Measurements from ENCODE around the gene COL26A1. TPM values are rescaled to one million over a fixed set of nuclear protein-coding genes. Genes with fewer than 3 reads are reported as not detected.
"Not testable (repeated sequence)": the region's sequence is repeated elsewhere in the genome, so short reads cannot be mapped to it uniquely, and the experiment has no call there.

Gene COL26A1
- total RNA-seq, 3 donors from 2014 or later, result not detected

DNA sequence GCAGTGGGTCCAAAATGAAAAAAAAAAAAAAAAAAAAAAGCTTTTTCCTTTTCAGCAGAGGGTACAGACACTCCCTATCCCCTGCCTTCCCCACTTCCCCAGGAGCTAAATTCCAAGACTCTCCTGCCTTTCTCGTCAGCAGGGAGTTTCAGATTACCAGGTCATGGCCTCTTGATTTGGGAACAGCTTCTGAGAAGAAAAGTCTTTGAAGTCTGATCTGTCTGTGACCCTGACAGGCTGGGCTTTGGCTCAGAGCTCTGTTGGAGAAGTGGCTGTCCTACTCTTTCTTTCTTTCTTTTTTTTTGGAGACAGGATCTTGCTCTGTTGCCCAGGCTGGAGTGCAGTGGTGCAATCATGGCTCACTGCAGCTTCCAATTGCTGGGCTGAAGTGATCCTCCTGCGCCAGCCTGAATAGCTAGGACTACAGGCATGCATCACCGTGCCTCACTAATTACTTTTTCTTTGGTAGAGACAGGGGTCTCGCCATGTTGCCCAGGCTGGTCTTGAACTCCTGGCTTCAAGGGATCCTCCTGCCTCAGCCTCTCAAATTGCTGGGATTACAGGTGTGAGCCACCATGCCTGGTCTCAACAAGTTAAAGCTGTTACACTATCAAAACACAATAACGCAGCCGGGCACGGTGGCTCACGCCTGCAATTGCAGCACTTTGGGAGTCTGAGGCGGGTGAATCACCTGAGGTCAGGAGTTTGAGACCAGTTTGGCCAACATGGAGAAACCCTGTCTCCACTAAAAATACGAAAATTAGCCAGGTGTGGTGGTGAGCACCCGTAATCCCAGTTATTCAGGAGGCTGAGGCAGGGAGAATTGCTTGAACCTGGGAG, 59.9 kb downstream of the COL26A1 start:
- ATAC-seq (no peak), DNase-seq (no peak)
- intact Hi-C loops (cut with DNase I, micrococcal nuclease), result no loop called here
- TF ChIP-seq, protein P1, sequence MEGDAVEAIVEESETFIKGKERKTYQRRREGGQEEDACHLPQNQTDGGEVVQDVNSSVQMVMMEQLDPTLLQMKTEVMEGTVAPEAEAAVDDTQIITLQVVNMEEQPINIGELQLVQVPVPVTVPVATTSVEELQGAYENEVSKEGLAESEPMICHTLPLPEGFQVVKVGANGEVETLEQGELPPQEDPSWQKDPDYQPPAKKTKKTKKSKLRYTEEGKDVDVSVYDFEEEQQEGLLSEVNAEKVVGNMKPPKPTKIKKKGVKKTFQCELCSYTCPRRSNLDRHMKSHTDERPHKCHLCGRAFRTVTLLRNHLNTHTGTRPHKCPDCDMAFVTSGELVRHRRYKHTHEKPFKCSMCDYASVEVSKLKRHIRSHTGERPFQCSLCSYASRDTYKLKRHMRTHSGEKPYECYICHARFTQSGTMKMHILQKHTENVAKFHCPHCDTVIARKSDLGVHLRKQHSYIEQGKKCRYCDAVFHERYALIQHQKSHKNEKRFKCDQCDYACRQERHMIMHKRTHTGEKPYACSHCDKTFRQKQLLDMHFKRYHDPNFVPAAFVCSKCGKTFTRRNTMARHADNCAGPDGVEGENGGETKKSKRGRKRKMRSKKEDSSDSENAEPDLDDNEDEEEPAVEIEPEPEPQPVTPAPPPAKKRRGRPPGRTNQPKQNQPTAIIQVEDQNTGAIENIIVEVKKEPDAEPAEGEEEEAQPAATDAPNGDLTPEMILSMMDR (IDR thresholded peaks at IDR 0.05), result no peak
- H3K4me1 ChIP-seq (ENCODE audit: low read depth), result no peaks in the 10 kb centered on the region
- H3K36me3 ChIP-seq (ENCODE audit: low read depth), result no peaks in the 10 kb centered on the region
- H3K9me3 ChIP-seq, result no peaks in the 10 kb centered on the region
- H3K4me3 ChIP-seq, result no peak overlapping the region

DNA sequence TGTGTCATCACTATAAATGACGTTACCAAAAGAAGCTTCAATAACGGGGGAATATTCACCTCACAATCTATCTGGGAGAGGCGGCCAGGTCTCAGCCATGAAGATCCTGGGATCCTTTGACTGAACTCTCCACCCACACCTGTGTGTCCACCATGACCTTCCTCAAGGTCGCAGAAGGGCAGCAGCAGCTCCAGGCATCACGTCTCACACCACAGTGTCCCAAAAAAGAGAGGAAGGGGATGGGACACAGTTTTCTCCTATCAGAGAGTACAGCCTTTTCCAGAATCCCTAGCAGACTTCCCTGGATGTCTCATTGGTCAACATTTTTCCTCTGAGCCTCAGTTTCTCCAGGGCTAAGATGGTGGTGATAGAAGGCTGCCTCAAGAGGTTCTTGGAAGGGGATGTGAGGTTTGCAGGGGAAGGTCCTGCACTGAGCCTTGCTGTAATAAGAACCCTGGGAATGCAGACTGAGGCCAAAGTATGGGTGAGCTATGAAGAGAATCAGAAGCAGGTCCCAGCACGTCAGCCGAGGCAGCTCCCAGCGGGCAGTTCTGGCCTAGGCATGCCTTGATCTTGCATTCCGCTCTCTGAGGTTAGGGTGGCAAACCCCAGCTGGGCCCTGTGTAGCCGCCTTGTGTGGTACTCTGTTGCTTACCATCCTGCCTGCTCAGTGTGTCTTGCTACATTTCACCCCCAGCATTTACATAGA, 63.8 kb downstream of the COL26A1 start:
- H3K9me3 ChIP-seq, result no peaks in the 10 kb centered on the region
- DNase-seq, result no peak
- TF ChIP-seq, protein P1 (IDR thresholded peaks at IDR 0.05), result no peak
- H3K4me3 ChIP-seq, result no peak overlapping the region
- intact Hi-C loops (cut with DNase I, micrococcal nuclease), result no loop called here
- ATAC-seq, result no peak
- no peaks in the 10 kb centered on the region for H3K36me3 ChIP-seq (ENCODE audit: low read depth)
- H3K4me1 ChIP-seq (ENCODE audit: low read depth), result no peaks in the 10 kb centered on the region

DNA sequence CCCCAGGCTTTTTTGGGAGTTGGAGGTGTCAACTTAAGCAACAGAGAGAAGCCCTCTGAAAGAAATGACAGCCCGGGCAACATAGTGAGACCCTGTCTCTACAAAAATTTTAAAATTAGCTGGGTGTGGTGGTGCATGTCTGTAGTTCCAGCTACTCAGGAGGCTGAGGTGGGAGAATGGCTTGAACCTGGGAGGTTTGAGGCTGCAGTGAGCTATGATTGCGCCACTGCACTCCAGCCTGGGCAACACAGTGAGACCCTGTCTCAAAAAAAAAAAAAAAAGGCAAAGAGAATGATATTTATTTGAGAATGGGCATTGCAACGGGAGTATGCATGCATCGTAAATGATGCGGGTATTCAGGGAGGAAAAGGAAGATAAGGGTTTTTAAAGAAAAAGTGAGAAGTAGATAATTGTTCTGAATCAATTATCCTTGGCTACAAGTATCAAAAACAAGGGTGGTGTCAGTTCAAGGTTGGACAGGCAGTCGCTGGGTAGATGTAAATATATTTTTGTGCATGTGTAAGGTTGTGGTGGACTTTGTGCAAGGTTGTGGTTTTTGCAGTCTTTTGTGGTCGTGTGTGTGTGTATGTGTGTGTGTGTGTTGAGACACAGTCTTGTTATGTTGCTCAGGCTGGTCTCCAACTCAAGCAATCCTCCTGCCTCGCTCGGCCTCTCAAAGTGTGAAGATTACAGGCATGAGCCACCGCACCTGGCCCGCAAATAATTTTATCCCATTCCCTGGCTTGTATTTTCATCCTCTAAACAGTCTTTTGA, 65.6 kb downstream of the COL26A1 start:
- DNase-seq, result no peak
- H3K4me1 ChIP-seq (ENCODE audit: low read depth), result no peaks in the 10 kb centered on the region
- no peak overlapping the region for H3K4me3 ChIP-seq
- no peaks in the 10 kb centered on the region for H3K9me3 ChIP-seq
- intact Hi-C loops (cut with DNase I, micrococcal nuclease), result no loop called here
- TF ChIP-seq, protein P1 (IDR thresholded peaks at IDR 0.05), result no peak
- H3K36me3 ChIP-seq (ENCODE audit: low read depth), result no peaks in the 10 kb centered on the region
- ATAC-seq, result no peak

DNA sequence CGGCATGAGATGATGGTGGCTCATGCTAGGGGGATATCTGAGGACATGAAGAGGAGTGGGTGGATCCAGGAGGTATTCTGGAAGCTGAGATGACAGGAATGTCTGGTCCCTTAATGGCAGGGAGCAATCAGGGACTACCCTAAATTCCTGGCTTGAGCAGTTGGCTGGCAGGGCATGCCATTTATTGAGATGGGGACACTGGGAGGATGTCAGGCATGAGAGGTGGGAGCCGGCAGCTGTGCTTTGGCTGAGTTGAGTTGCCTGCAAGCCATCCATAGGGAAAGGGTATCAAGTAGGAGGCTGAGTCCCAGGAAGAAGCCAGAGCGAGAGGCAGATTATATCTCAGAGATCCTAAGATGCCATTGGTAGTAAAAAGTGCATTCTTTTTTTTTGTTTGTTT, 69.6 kb downstream of the COL26A1 start:
- intact Hi-C loops (cut with DNase I, micrococcal nuclease), result no loop called here
- Histone ChIP-seq H3K4me3 (no peak overlapping the region), H3K36me3 (ENCODE audit: low read depth) (no peaks in the 10 kb centered on the region), H3K4me1 (ENCODE audit: low read depth) (no peaks in the 10 kb centered on the region), H3K9me3 (no peaks in the 10 kb centered on the region)
- ATAC-seq (no peak), DNase-seq (no peak)
- TF ChIP-seq, protein P1 (IDR thresholded peaks at IDR 0.05), result no peak

DNA sequence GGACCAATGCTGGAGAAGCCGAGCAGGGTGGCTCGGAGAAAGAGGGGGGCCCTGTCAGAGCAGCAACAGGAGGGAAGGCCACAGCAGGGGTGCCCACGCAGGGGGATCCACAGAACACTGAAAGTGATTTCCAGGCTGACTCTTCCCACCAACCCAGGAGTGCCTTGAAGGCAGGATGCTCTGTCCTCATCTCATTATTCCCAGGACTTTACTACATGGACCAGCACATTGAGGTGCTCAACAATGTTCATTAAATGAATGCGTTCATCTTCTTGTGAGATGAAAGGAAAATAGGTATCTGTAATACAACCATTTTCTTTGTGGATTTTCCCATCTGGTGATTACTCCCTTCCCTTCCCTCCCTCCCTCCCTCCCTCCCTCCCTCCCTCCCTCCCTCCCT, 71.0 kb downstream of the COL26A1 start:
- Histone ChIP-seq H3K36me3 (ENCODE audit: low read depth) (no peaks in the 10 kb centered on the region), H3K9me3 (no peaks in the 10 kb centered on the region), H3K4me1 (ENCODE audit: low read depth) (no peaks in the 10 kb centered on the region), H3K4me3 (no peak overlapping the region)
- DNase-seq (no peak), ATAC-seq (no peak)
- intact Hi-C loops (cut with DNase I, micrococcal nuclease), result no loop called here
- TF ChIP-seq, protein P1 (IDR thresholded peaks at IDR 0.05), result no peak

DNA sequence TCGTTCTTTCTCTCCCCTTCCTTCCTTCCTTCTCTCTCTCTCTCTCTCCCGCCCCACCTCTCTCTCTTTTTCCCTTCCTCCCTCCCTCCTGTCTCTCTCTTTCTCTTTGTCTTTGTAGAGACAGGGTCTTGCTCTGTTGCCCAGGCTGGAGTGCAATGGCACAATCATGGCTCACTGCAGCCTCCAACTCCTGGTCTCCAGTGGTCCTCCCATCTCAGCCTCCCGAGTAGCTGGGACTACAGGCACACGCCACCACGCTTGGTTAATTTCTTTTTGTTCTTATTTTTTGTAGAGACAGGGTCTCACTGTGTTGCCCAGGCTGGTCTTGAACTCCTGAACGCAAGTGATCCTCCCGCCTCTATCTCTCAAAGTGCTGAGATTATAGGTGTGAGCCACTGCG, 71.5 kb downstream of the COL26A1 start:
- H3K9me3 ChIP-seq; H3K4me3 ChIP-seq; DNase-seq; H3K36me3 ChIP-seq (ENCODE audit: low read depth); H3K4me1 ChIP-seq (ENCODE audit: low read depth); intact Hi-C loops (cut with DNase I, micrococcal nuclease); ATAC-seq: not testable (repeated sequence)
